Measurements from ENCODE around the gene MARCHF11. TPM values are rescaled to one million over a fixed set of nuclear protein-coding genes. Genes with fewer than 3 reads are reported as not detected.

Gene MARCHF11
- total and polyA plus RNA-seq, 2 of the 8 experiments (the other 6 are each of a cell fraction or from before 2014, with no cell fraction given), result 0.27 to 0.82 TPM

DNA sequence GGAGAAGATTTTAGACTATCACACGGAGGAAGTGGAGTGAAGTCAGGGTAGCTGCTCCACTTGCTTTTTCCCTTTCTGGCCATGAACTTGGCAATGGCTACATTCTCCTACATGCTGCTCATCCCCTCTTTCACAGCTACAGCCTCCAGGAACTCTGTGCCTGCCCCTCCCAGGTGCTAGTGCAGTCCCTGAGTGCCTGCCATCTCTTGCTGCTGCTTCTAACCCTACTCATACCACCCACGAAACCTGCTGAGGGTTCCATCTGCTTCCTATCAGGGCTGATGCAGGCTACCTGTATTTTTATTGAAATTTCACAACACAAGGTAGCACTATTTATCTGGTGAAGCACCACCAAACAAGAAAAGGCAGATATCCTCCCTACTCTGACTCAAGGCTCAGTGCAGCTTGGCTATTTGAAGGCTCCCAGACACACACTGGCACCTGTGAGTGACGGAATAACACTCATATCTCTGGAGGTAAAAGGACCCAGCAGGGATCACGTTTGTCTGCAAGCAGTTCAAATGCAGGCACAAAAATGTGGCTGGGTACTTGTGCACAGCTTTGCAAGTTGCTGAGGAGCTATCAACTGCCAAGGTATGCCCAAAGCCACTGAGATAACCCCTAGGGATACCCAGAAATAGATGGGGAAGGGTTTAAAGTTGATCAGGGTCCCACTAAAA, 51.6 kb downstream of the MARCHF11 start:
- ChIA-PET CTCF (ENCODE audit: partially characterized antibody) (interaction anchor here (0.7 to 1.2 kb wide), 2 partner anchors 32 to 425 kb away, joined by 3 read pairs; no protein-coding TSS in a partner anchor), POLR2A (ENCODE audit: partially characterized antibody) (no interaction called here)
- no peak overlapping the region for H2BK15ac ChIP-seq (ENCODE audit: low read length)
- no peak overlapping the region for H2BK12ac ChIP-seq (ENCODE audit: low read depth, low read length)
- no peak for FAIRE-seq
- H3K4me3 ChIP-seq (ENCODE audit: extremely low read depth in 1 of 4, insufficient read depth in 2 of 4, low read depth in 3 of 4, low read length in 4 of 4), result no peak overlapping the region
- H3K36me3 ChIP-seq (ENCODE audit: control insufficient read depth in 2 of 4, insufficient read depth in 4 of 4, low read length in 3 of 4), result no peaks in the 10 kb centered on the region
- no peak for DNase-seq (ENCODE audit: low read depth in 1 of 2, low spot score in 2 of 2)
- no peak overlapping the region for H3K14ac ChIP-seq (ENCODE audit: insufficient read length)
- H3K79me2 ChIP-seq (ENCODE audit: control insufficient read depth in 1 of 2, insufficient read depth in 2 of 2, low read length in 2 of 2), result no peaks in the 10 kb centered on the region
- no peak overlapping the region for H3K23ac ChIP-seq (ENCODE audit: insufficient read length)
- H4K8ac ChIP-seq (ENCODE audit: extremely low read depth, insufficient read depth, low read length), result no peak overlapping the region
- no peak overlapping the region for H3K27ac ChIP-seq (ENCODE audit: low read depth, low read length)
- H3K27me3 ChIP-seq (replicated peaks in 1 of 4; ENCODE audit: control insufficient read depth in 3 of 4, extremely low read depth in 1 of 4, insufficient read depth in 3 of 4, low read length in 3 of 4), result no peaks in the 10 kb centered on the region
- H2BK5ac ChIP-seq (ENCODE audit: low read depth, low read length), result no peak overlapping the region
- no peak overlapping the region for H3K9ac ChIP-seq (replicated peaks in 1 of 4; ENCODE audit: extremely low read depth in 1 of 4, low read depth in 3 of 4, low read length in 3 of 4)
- no peak overlapping the region for H3K4ac ChIP-seq (replicated peaks; ENCODE audit: insufficient read length, low read depth, low read length)
- H3K4me2 ChIP-seq (ENCODE audit: insufficient read depth in 1 of 2, low read depth in 2 of 2, low read length in 2 of 2), result no peak overlapping the region
- H2BK120ac ChIP-seq (replicated peaks; ENCODE audit: low read depth, low read length), result no peak overlapping the region
- no peaks in the 10 kb centered on the region; a peak in 1 of 4 replicates for H3K9me3 ChIP-seq (ENCODE audit: insufficient read depth in 2 of 2, low read depth in 1 of 2, low read length in 1 of 2)
- whole genome bisulfite sequencing, 2 experiments (ENCODE audit: extremely low coverage in 1 of 2, insufficient coverage in 1 of 2, insufficient read length in 1 of 2, insufficient replicate concordance in 2 of 2, low coverage in 1 of 2, low lambda C conversion rate in 2 of 2, missing lambda C conversion rate in 1 of 2), result 90% methylated on average over 4 of the region's 4 CpGs; no CpG with 5 or more reads in 1 of the 2 experiments
- H3K18ac ChIP-seq (ENCODE audit: extremely low read depth, low read length), result no peak overlapping the region
- H3K56ac ChIP-seq (replicated peaks; ENCODE audit: insufficient read length, low read depth, low read length), result no peak overlapping the region
- no peaks in the 10 kb centered on the region for H4K20me1 ChIP-seq (replicated peaks in 1 of 2; ENCODE audit: control insufficient read depth in 1 of 2, insufficient read depth in 2 of 2, low read length in 2 of 2)
- no peak overlapping the region for H4K91ac ChIP-seq (replicated peaks; ENCODE audit: insufficient read length, low read length)
- no peak overlapping the region for H2AFZ ChIP-seq (ENCODE audit: low read length)
- no peaks in the 10 kb centered on the region for H3K79me1 ChIP-seq (ENCODE audit: low read depth, low read length)
- H2AK5ac ChIP-seq (ENCODE audit: low read depth, low read length), result no peak overlapping the region
- no peak overlapping the region for H2BK20ac ChIP-seq (ENCODE audit: low read length)
- H3K4me1 ChIP-seq (replicated peaks in 1 of 4; ENCODE audit: control insufficient read depth in 3 of 4, insufficient read depth in 4 of 4, low read length in 3 of 4), result no peaks in the 10 kb centered on the region
- no peak overlapping the region for H4K5ac ChIP-seq (ENCODE audit: insufficient read length, low read depth, low read length)
- no peaks in the 10 kb centered on the region for H3K23me2 ChIP-seq (ENCODE audit: low read depth, low read length)
- TF ChIP-seq EGR1 (IDR thresholded peaks at IDR 0.05; ENCODE audit: borderline replicate concordance, low read depth, low read length), result no peak
- TF ChIP-seq CREB1 (IDR thresholded peaks at IDR 0.05), result no peak
- no peak for TF ChIP-seq RAD21 (IDR thresholded peaks at IDR 0.05 in 1 of 2, conservative IDR thresholded peaks at IDR 0.05 in 1 of 2; ENCODE audit: low read depth in 2 of 2, low read length in 2 of 2)
- TF ChIP-seq BCL11A (IDR thresholded peaks at IDR 0.05; ENCODE audit: low read depth in 2 of 2, low read length in 2 of 2), result no peak
- TF ChIP-seq KDM1A (IDR thresholded peaks at IDR 0.05; ENCODE audit: borderline replicate concordance, low read length), result no peak
- no peak for TF ChIP-seq POLR2A (IDR thresholded peaks at IDR 0.05; ENCODE audit: control extremely low read depth in 1 of 2, low read depth in 2 of 2, low read length in 2 of 2)
- TF ChIP-seq MAFK (IDR thresholded peaks at IDR 0.05; ENCODE audit: low read depth, low read length), result no peak
- TF ChIP-seq BACH1 (IDR thresholded peaks at IDR 0.05; ENCODE audit: low read length), result no peak
- TF ChIP-seq SIN3A (conservative IDR thresholded peaks at IDR 0.05 in 1 of 2, IDR thresholded peaks at IDR 0.05 in 1 of 2; ENCODE audit: low read depth in 1 of 2, low read length in 2 of 2), result no peak
- TF ChIP-seq TEAD4 (IDR thresholded peaks at IDR 0.05; ENCODE audit: low read depth, low read length), result no peak
- TF ChIP-seq, protein P1, sequence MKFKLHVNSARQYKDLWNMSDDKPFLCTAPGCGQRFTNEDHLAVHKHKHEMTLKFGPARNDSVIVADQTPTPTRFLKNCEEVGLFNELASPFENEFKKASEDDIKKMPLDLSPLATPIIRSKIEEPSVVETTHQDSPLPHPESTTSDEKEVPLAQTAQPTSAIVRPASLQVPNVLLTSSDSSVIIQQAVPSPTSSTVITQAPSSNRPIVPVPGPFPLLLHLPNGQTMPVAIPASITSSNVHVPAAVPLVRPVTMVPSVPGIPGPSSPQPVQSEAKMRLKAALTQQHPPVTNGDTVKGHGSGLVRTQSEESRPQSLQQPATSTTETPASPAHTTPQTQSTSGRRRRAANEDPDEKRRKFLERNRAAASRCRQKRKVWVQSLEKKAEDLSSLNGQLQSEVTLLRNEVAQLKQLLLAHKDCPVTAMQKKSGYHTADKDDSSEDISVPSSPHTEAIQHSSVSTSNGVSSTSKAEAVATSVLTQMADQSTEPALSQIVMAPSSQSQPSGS (IDR thresholded peaks at IDR 0.05; ENCODE audit: low read length), result no peak

Data from H1 (cell line).